Stimulated activated CD4-positive, alpha-beta T cell treated with anti-CD3 and anti-CD28 coated beads, Interleukin-2, amount 100 ng/mL, for 48 hours (primary cell): ENCODE measurements around the gene SH3BP5.

Experiments used
- DNase-seq, 2 donors: peaks; one replicate each; pipeline ENCODE4 v3.0.0-alpha.2; 2020

SH3BP5 gene

GRCh38 chr3:15228147-15228546, 104.2 kb downstream of the SH3BP5 start:
- no peak for DNase-seq

GRCh38 chr3:15223685-15224572, 108.5 kb downstream of the SH3BP5 start:
- DNase-seq, result no peak

GRCh38 chr3:15221574-15222217, 110.7 kb downstream of the SH3BP5 start:
- DNase-seq, result no peak

GRCh38 chr3:15220661-15221060, 111.7 kb downstream of the SH3BP5 start:
- no peak for DNase-seq

GRCh38 chr3:15220056-15220455, 112.3 kb downstream of the SH3BP5 start:
- no peak for DNase-seq

- DNase-seq, result no peak
Measured at GRCh38 chr3:15218689-15219088, 113.7 kb downstream of the SH3BP5 start.

- DNase-seq, result no peak
Measured at GRCh38 chr3:15217841-15218267, 114.5 kb downstream of the SH3BP5 start.

GRCh38 chr3:15217011-15217671, 115.2 kb downstream of the SH3BP5 start:
- no peak for DNase-seq

GRCh38 chr3:15216501-15216900, 115.9 kb downstream of the SH3BP5 start:
- no peak for DNase-seq

GRCh38 chr3:15215996-15216395, 116.4 kb downstream of the SH3BP5 start:
- no peak for DNase-seq

- no peak for DNase-seq
Measured at GRCh38 chr3:15214758-15215157, 117.6 kb downstream of the SH3BP5 start.

- DNase-seq, result no peak
Measured at GRCh38 chr3:15211937-15212336, 120.4 kb downstream of the SH3BP5 start.

GRCh38 chr3:15207836-15208504, 124.4 kb downstream of the SH3BP5 start:
- no peak for DNase-seq

GRCh38 chr3:15206662-15207576, 125.5 kb downstream of the SH3BP5 start:
- DNase-seq, result peak in 1 of 2 donors; percentile 37

GRCh38 chr3:15205934-15206661, 126.3 kb downstream of the SH3BP5 start, which contains the start of gene CAPN7:
CAPN7 (plus strand) TSS chr3:15206246; CDS start chr3:15206496, 250 bp downstream.
- DNase-seq, result peak; percentile 93 to 94

GRCh38 chr3:15205482-15205933, 126.9 kb downstream of the SH3BP5 start:
- no peak for DNase-seq
